ENCODE measurements around the gene HS3ST3A1.

The HS3ST3A1 gene

DNA sequence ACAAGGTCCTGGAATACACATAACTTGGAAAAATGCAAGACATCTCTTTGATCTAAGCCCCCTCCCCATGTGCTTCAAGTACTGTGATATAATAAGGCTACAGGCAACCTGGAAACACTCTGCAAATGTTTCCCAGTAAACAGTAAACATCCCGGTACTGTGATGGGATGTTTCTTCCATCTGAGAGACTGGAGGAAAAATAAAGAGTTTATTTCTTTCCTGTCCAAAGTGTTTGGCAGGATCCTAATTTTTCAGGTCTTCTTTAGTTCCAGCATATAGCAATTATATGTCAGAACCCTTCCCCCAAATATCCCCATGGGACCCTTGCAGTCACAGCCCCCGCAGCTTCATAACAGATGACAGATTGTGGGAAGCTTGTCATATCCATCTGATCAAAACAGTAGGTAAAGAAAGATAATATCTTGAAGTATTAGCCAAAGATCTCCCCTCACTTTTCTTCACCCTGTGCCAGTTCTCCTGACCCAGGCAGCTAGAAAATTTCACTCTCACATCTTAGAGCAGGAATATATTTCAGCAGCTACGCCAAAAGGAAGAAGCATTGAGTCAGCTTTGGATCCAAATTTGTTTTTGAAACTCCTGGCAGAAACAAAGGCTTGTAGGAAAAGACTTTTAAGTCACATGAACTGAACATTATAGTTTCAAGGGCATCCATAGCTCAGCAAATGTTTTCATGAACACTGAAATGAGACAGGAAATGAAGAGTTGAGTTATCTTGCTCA is 141.3 kb downstream of the HS3ST3A1 start:
- peaks cover 0 to 3% (median 0%) of the 10 kb centered on the region in 5 donors for H3K27me3 ChIP-seq (ENCODE audit: control insufficient read depth in 5 of 5, insufficient read depth in 4 of 5, low read length in 5 of 5)
- no peaks in the 10 kb centered on the region for H3K36me3 ChIP-seq (ENCODE audit: control insufficient read depth in 5 of 5, insufficient read depth in 5 of 5, low read length in 5 of 5)
- H3K4me3 ChIP-seq (ENCODE audit: low read depth in 1 of 5, low read length in 5 of 5), result no peak overlapping the region
- H3K4me1 ChIP-seq (ENCODE audit: control insufficient read depth in 5 of 5, insufficient read depth in 5 of 5, low read length in 5 of 5), result peaks cover 0 to 4% (median 0%) of the 10 kb centered on the region in 5 donors
- H3K9me3 ChIP-seq (ENCODE audit: control insufficient read depth in 5 of 5, low read length in 5 of 5), result no peaks in the 10 kb centered on the region
- H3K9ac ChIP-seq (ENCODE audit: low read length in 5 of 5), result no peak overlapping the region
- H3K27ac ChIP-seq (ENCODE audit: low read depth, low read length), result no peak overlapping the region

DNA sequence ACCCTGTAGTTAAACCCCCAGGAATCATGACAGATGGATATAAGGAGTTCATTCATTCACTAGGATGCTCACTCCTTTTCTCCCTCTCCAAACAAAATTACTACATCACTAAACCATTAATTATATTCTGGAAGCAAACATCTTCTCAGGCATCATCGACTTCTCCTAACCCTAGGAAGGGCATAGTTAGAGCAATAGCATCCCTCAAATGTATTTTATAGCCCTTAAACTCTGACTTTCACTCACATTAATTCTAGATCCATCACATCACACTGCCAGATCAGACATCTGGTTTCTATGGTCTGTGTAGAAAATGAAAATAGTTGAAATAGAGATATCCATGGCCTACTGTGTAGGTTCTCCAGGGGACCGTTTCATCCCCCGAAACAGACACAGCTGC is 143.9 kb downstream of the HS3ST3A1 start:
- Histone ChIP-seq H3K27me3 (ENCODE audit: control insufficient read depth in 5 of 5, insufficient read depth in 4 of 5, low read length in 5 of 5) (peaks cover 0 to 3% (median 0%) of the 10 kb centered on the region in 5 donors), H3K4me3 (ENCODE audit: low read depth in 1 of 5, low read length in 5 of 5) (no peak overlapping the region), H3K9me3 (ENCODE audit: control insufficient read depth in 5 of 5, low read length in 5 of 5) (no peaks in the 10 kb centered on the region), H3K27ac (ENCODE audit: low read depth, low read length) (no peak overlapping the region), H3K36me3 (ENCODE audit: control insufficient read depth in 5 of 5, insufficient read depth in 5 of 5, low read length in 5 of 5) (no peaks in the 10 kb centered on the region), H3K9ac (ENCODE audit: low read length in 5 of 5) (no peak overlapping the region), H3K4me1 (ENCODE audit: control insufficient read depth in 5 of 5, insufficient read depth in 5 of 5, low read length in 5 of 5) (no peaks in the 10 kb centered on the region)

Data from subcutaneous abdominal adipose tissue (tissue), 5 donors.